Brain microvascular endothelial cell (primary cell): ENCODE measurements around the gene IL4R.

Source experiments
- DNase-seq: peaks from one replicate; pipeline ENCODE4 v3.0.0-alpha.2; 2020
- H3K27ac ChIP-seq: fragments of 250-450 bp; sonication (Bioruptor Pico); 2 replicates; pipeline ENCODE4 v1.5.1; 2020; ENCODE audit warnings: mild to moderate bottlenecking, moderate library complexity
- H3K27me3 ChIP-seq: fragments of 250-450 bp; sonication (Bioruptor Pico); replicated peaks from 2 replicates; pipeline ENCODE4 v1.5.1; 2020; ENCODE audit warnings: mild to moderate bottlenecking
- H3K36me3 ChIP-seq: fragments of 250-450 bp; sonication (Bioruptor Pico); replicated peaks from 2 replicates; pipeline ENCODE4 v1.5.1; 2020; ENCODE audit warnings: mild to moderate bottlenecking
- H3K4me3 ChIP-seq: 2 replicates; pipeline ENCODE4 v1.5.1; 2011; ENCODE audit warnings: low read depth, mild to moderate bottlenecking, control low read depth, low read length, moderate library complexity
- in situ Hi-C: cut with HindIII; loops from 2 replicates; pipeline ENCODE4 v1.10.0; 2017; ENCODE audit warnings: low sequenced_read_pairs, low pct_ligation_motif_present
- TF ChIP-seq, protein P1 (sequence below): IDR thresholded peaks from 2 replicates; pipeline ENCODE4 v1.5.1; 2011; ENCODE audit warnings: low read depth, mild to moderate bottlenecking, moderate library complexity, low read length, control low read depth, inconsistent platforms; ENCODE audit errors: missing control alignments

Gene IL4R

DNA sequence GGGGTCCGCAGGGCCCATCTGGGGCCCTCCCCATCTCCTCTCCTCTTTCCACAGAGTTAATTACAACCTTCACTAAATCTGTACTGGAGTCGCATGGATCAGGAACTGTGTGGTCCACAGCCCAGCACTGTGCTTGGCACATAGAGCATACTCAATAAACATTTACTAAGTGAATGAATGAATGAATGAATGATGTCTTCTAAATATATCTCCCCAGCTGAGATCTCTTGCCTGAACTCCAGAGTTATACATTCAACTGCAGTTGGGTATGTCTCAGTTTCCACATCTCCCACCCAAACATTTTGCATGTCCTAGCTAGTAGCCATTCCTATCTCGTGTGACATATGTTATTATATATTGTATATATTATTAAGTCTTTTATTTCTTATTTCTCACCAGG, 59.5 kb downstream of the IL4R start:
- no peak overlapping the region for H3K4me3 ChIP-seq
- no peak overlapping the region for H3K27ac ChIP-seq
- in situ Hi-C loops: no loop called here
- no peaks in the 10 kb centered on the region for H3K27me3 ChIP-seq
- DNase-seq: no peak
- TF ChIP-seq, protein P1, sequence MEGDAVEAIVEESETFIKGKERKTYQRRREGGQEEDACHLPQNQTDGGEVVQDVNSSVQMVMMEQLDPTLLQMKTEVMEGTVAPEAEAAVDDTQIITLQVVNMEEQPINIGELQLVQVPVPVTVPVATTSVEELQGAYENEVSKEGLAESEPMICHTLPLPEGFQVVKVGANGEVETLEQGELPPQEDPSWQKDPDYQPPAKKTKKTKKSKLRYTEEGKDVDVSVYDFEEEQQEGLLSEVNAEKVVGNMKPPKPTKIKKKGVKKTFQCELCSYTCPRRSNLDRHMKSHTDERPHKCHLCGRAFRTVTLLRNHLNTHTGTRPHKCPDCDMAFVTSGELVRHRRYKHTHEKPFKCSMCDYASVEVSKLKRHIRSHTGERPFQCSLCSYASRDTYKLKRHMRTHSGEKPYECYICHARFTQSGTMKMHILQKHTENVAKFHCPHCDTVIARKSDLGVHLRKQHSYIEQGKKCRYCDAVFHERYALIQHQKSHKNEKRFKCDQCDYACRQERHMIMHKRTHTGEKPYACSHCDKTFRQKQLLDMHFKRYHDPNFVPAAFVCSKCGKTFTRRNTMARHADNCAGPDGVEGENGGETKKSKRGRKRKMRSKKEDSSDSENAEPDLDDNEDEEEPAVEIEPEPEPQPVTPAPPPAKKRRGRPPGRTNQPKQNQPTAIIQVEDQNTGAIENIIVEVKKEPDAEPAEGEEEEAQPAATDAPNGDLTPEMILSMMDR: no peak
- no peaks in the 10 kb centered on the region for H3K36me3 ChIP-seq

DNA sequence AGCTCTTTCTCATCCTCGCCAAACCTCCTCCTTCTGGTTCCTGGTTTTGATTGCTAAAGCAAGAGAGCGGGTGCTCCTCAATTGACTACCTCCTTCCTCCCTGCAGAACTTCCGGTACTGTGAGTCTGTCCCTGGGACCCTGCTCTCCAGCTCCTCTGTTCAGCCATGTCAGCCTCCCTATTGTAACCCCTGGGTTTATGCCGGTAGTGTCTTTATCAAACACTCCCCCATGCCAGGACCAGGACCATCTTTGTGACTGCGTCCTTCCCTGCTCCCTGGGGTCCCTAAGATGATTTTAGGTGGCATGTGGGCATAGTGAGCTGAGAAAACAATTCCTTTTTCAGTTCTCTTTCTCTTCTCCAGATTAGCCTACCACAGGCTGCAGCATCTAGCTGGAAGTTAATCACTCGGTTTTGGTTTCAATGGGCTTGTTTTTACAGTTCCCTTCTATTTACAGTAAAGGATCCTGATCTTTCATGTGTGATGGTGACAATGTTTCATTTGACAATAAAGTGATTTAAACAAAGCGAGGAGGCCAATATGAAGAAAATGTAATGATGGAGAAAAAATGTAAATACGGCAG, 60.5 kb downstream of the IL4R start:
- in situ Hi-C loops: no loop called here

GRCh38 chr16:27374804-27375425, 61.1 kb downstream of the IL4R start:
- in situ Hi-C loops: no loop called here
- DNase-seq: peak; percentile 91
- Histone ChIP-seq H3K4me3 (peak overlapping the region; percentile 7), H3K36me3 (no peaks in the 10 kb centered on the region), H3K27ac (no peak overlapping the region), H3K27me3 (no peaks in the 10 kb centered on the region)
- TF ChIP-seq, protein P1: peak; percentile 84

More for the DNA sequence above, 60.5 kb downstream of the IL4R start:
- TF ChIP-seq, protein P1: no peak
- H3K36me3 ChIP-seq: no peaks in the 10 kb centered on the region
- DNase-seq: no peak
- no peak overlapping the region for H3K4me3 ChIP-seq
- H3K27ac ChIP-seq: no peak overlapping the region
- H3K27me3 ChIP-seq: no peaks in the 10 kb centered on the region

- Histone ChIP-seq H3K36me3 (no peaks in the 10 kb centered on the region), H3K27me3 (no peaks in the 10 kb centered on the region), H3K27ac (no peak overlapping the region), H3K4me3 (no peak overlapping the region)
- in situ Hi-C loops: no loop called here
- TF ChIP-seq, protein P1: no peak
- no peak for DNase-seq
Observed at GRCh38 chr16:27377666-27378485, 64.1 kb downstream of the IL4R start.

- H3K27ac ChIP-seq: no peak overlapping the region
- H3K27me3 ChIP-seq: no peaks in the 10 kb centered on the region
- TF ChIP-seq, protein P1: no peak
- no peak overlapping the region for H3K4me3 ChIP-seq
- DNase-seq: no peak
- no peaks in the 10 kb centered on the region for H3K36me3 ChIP-seq
- in situ Hi-C loops: no loop called here
Observed at GRCh38 chr16:27378871-27379481, 65.2 kb downstream of the IL4R start.
